SK-N-SH (cell line): ENCODE data around the gene AKT3. TPM values are rescaled to one million over a fixed set of nuclear protein-coding genes. Genes with fewer than 3 reads are reported as not detected.

Source experiments
- CTCF ChIA-PET: fragments of 300-600, 350-600 bp; formaldehyde crosslinking; extraction: SDS; loops from one replicate; lab custom pipeline; 2021; lab: Yijun Ruan, JAX
- POLR2A ChIA-PET: fragments of 350-600 bp; sonication (Branson Sonifier 250); formaldehyde crosslinking; extraction: SDS; loops from one replicate; lab custom pipeline; 2020; ENCODE audit warnings: antibody characterized with exemption, inconsistent platforms; lab: Yijun Ruan, JAX
- DNase-seq: peaks from one replicate; pipeline ENCODE4 v3.0.0; 2012
- H2AFZ ChIP-seq: fragments of 200-600 bp; sonication (generic); 2 replicates; pipeline ENCODE4 v1.8.1; 2016; ENCODE audit warnings: antibody characterized with exemption, mild to moderate bottlenecking, low read depth
- H3F3A ChIP-seq: fragments of 200-600 bp; sonication (generic); replicated peaks from 2 replicates; pipeline ENCODE3; 2016; ENCODE audit warnings: antibody characterized with exemption, mild to moderate bottlenecking; ENCODE audit not compliant: insufficient read depth
- H3K27ac ChIP-seq, 2 experiments: fragments of 200-500 bp in 1 of 2; fragments of 200-600 bp in 1 of 2; sonication (Bioruptor generic) in 1 of 2; sonication (generic), shearing (Covaris generic) in 1 of 2; 2 replicates each; pipeline versions ENCODE4 v1.5.1 to v1.6.1; 2014 to 2016; ENCODE audit warnings: low read depth in 2 of 2, inconsistent platforms in 1 of 2, low read length in 1 of 2, mild to moderate bottlenecking in 1 of 2, mixed read lengths in 1 of 2
- H3K27me3 ChIP-seq: fragments of 200-600 bp; sonication (generic), shearing (Covaris generic); 2 replicates; pipeline ENCODE4 v1.6.1; 2016; ENCODE audit warnings: mixed run types; ENCODE audit not compliant: insufficient read depth
- H3K36me3 ChIP-seq, 2 experiments: fragments of 200-500 bp in 1 of 2; fragments of 200-600 bp in 1 of 2; sonication (Bioruptor generic) in 1 of 2; sonication (generic) in 1 of 2; replicated peaks in 1 of 2; 2 replicates each; pipeline versions ENCODE3 to v1.5.1; 2014 to 2016; ENCODE audit warnings: low read length in 1 of 2, mild to moderate bottlenecking in 1 of 2; ENCODE audit not compliant: insufficient read depth in 2 of 2, control insufficient read depth in 1 of 2
- H3K4me1 ChIP-seq, 2 experiments: fragments of 200-500 bp in 1 of 2; fragments of 200-600 bp in 1 of 2; sonication (Bioruptor generic) in 1 of 2; sonication (generic), shearing (Covaris generic) in 1 of 2; 2 replicates each; pipeline versions ENCODE4 v1.5.1 to v1.6.1; 2014 to 2016; ENCODE audit warnings: low read depth in 1 of 2, low read length in 1 of 2, mixed run types in 1 of 2; ENCODE audit not compliant: insufficient read depth in 2 of 2, control insufficient read depth in 1 of 2
- H3K4me2 ChIP-seq: fragments of 200-600 bp; sonication (generic), shearing (Covaris generic); 2 replicates; pipeline ENCODE4 v1.6.1; 2017; ENCODE audit warnings: mixed run types
- H3K4me3 ChIP-seq, 2 experiments: fragments of 200-500 bp in 1 of 2; fragments of 200-600 bp in 1 of 2; sonication (Bioruptor generic) in 1 of 2; sonication (generic), shearing (Covaris generic) in 1 of 2; 2 replicates each; pipeline versions ENCODE4 v1.5.1 to v1.8.1; 2014 to 2016; ENCODE audit warnings: low read depth in 2 of 2, inconsistent platforms in 1 of 2, low read length in 1 of 2, mild to moderate bottlenecking in 1 of 2, mixed read lengths in 1 of 2, moderate library complexity in 1 of 2
- H3K79me2 ChIP-seq: fragments of 200-600 bp; sonication (generic); 2 replicates; pipeline ENCODE4 v1.8.1; 2017; ENCODE audit warnings: mild to moderate bottlenecking; ENCODE audit not compliant: insufficient read depth
- H3K9ac ChIP-seq: fragments of 200-600 bp; sonication (generic); 2 replicates; pipeline ENCODE4 v1.6.1; 2017; ENCODE audit warnings: mixed run types
- H3K9me2 ChIP-seq: fragments of 200-600 bp; sonication (generic); 2 replicates; pipeline ENCODE4 v1.6.1; 2017; ENCODE audit warnings: mixed run types
- H3K9me3 ChIP-seq: fragments of 200-600 bp; sonication (generic); 2 replicates; pipeline ENCODE4 v1.6.1; 2017; ENCODE audit warnings: mixed run types, mild to moderate bottlenecking, moderate library complexity
- H4K20me1 ChIP-seq: fragments of 200-600 bp; sonication (generic); 2 replicates; pipeline ENCODE4 v1.6.1; 2017; ENCODE audit warnings: mild to moderate bottlenecking, mixed run types; ENCODE audit not compliant: insufficient read depth
- ELF1 ChIP-seq: IDR thresholded peaks from 2 replicates; pipeline ENCODE4 v1.4.0; 2012
- EP300 ChIP-seq, 2 experiments: IDR thresholded peaks; 2 replicates each; pipeline versions ENCODE4 v1.4.0 to v1.6.1; 2012; ENCODE audit warnings: borderline replicate concordance in 1 of 2, low read depth in 1 of 2, low read length in 1 of 2
- EZH2phosphoT487 ChIP-seq: fragments of 200-600 bp; sonication (generic); IDR thresholded peaks from 2 replicates; pipeline ENCODE4 v1.6.1; 2017; ENCODE audit warnings: low read depth, mixed run types, mild to moderate bottlenecking, antibody characterized with exemption, moderate library complexity, borderline replicate concordance
- FOXJ3 ChIP-seq: sonication (generic); formaldehyde crosslinking; IDR thresholded peaks from 2 replicates; pipeline ENCODE4 v1.5.1; 2020; ENCODE audit warnings: mild to moderate bottlenecking, missing genetic modification reagents
- FOXM1 ChIP-seq: IDR thresholded peaks from 2 replicates; pipeline ENCODE4 v1.4.0; 2012; ENCODE audit warnings: low read depth, mild to moderate bottlenecking
- GABPA ChIP-seq: IDR thresholded peaks from 2 replicates; pipeline ENCODE4 v1.4.0; 2012; ENCODE audit warnings: low read depth, mild to moderate bottlenecking
- GATA2 ChIP-seq: sonication (generic); formaldehyde crosslinking; IDR thresholded peaks from 2 replicates; pipeline ENCODE4 v1.5.0; 2020; ENCODE audit warnings: mild to moderate bottlenecking, missing genetic modification reagents
- NRF1 ChIP-seq: IDR thresholded peaks from 2 replicates; pipeline ENCODE4 v1.6.1; 2012; ENCODE audit warnings: low read depth, mild to moderate bottlenecking, low read length
- PBX3 ChIP-seq: IDR thresholded peaks from 2 replicates; pipeline ENCODE4; 2012
- RAD21 ChIP-seq: IDR thresholded peaks from 2 replicates; pipeline ENCODE4 v1.6.1; 2012; ENCODE audit warnings: mild to moderate bottlenecking, low read length
- RCOR1 ChIP-seq: fragments of 150-350 bp; IDR thresholded peaks from 2 replicates; pipeline ENCODE4 v1.6.1; 2017; ENCODE audit warnings: antibody characterized with exemption, low read length
- REST ChIP-seq: IDR thresholded peaks from 2 replicates; pipeline ENCODE4 v1.6.1; 2012; ENCODE audit warnings: mild to moderate bottlenecking, low read depth, low read length, moderate library complexity
- RXRA ChIP-seq: IDR thresholded peaks from 2 replicates; pipeline ENCODE4 v1.4.0; 2012; ENCODE audit warnings: low read depth, mild to moderate bottlenecking, borderline replicate concordance
- TAF1 ChIP-seq: IDR thresholded peaks from 2 replicates; pipeline ENCODE4 v1.6.1; 2012; ENCODE audit warnings: low read depth, mild to moderate bottlenecking, low read length, moderate library complexity, borderline replicate concordance
- WGBS: methylation state at CpG from one replicate; pipeline ENCODE4 v1.1.6; 2017; ENCODE audit warnings: low lambda C conversion rate; 5-methylcytosine and 5-hydroxymethylcytosine counted together
- polyA plus RNA-seq, 3 experiments: library from polyadenylated mRNA; depleted of rRNA; stranded (reverse); fragments of >200 nt; gene quantifications; 2 replicates each; pipeline ENCODE4 v1.2.3, GENCODE V29; 2012

AKT3 gene
- polyA plus RNA-seq, 1 of the 3 experiments (the other 2 are of a cell fraction) = 12.7 TPM

GRCh38 chr1:243786531-243786930 is 63.5 kb downstream of the AKT3 start:
- 98% methylated on average over 3 of the region's 3 CpGs for WGBS
- no peaks in the 10 kb centered on the region for H3K27me3 ChIP-seq
- peaks cover 1% of the 10 kb centered on the region; the same call in 1 of the 2 replicates for H4K20me1 ChIP-seq
- H3K9me2 ChIP-seq = no peaks in the 10 kb centered on the region; the same call in 1 of the 2 replicates
- no peak overlapping the region for H2AFZ ChIP-seq
- H3K4me3 ChIP-seq = no peak overlapping the region
- peaks cover 5 to 9% of the 10 kb centered on the region in 2 experiments for H3K36me3 ChIP-seq
- no peak for DNase-seq
- peaks cover 95% of the 10 kb centered on the region for H3K79me2 ChIP-seq
- ChIA-PET POLR2A (no interaction called here), CTCF (interaction anchor here (1.6 kb wide), 1 partner anchor 443 kb away, joined by 3 read pairs; no protein-coding TSS in a partner anchor)
- H3K9ac ChIP-seq = no peak overlapping the region
- H3F3A ChIP-seq = no peaks in the 10 kb centered on the region
- no peak for TF ChIP-seq NRF1
- TF ChIP-seq REST = no peak
- TF ChIP-seq RAD21 = no peak
- peaks cover 0 to 5% of the 10 kb centered on the region in 2 experiments; a peak in 2 of 4 replicates for H3K4me1 ChIP-seq
- no peak overlapping the region for H3K4me2 ChIP-seq
- no peak overlapping the region for H3K27ac ChIP-seq
- no peaks in the 10 kb centered on the region for H3K9me3 ChIP-seq

- Histone ChIP-seq H2AFZ (no peak overlapping the region), H3F3A (no peaks in the 10 kb centered on the region), H3K79me2 (peaks cover 91% of the 10 kb centered on the region), H3K4me2 (no peak overlapping the region), H4K20me1 (no peaks in the 10 kb centered on the region; the same call in 1 of the 2 replicates), H3K9ac (no peak overlapping the region), H3K4me3 (no peak overlapping the region), H3K9me3 (no peaks in the 10 kb centered on the region), H3K4me1 (peaks cover 0 to 5% of the 10 kb centered on the region in 2 experiments; a peak in 2 of 4 replicates), H3K9me2 (no peaks in the 10 kb centered on the region; the same call in 1 of the 2 replicates), H3K36me3 (peaks cover 5 to 9% of the 10 kb centered on the region in 2 experiments), H3K27ac (no peak overlapping the region), H3K27me3 (no peaks in the 10 kb centered on the region)
- DNase-seq = no peak
- 99% methylated on average over 8 of the region's 8 CpGs for WGBS
- POLR2A ChIA-PET = no interaction called here
- TF ChIP-seq GATA2 (CRISPR knock-in tag) = no peak
- TF ChIP-seq TAF1 = no peak
- no peak for TF ChIP-seq FOXM1
- no peak for TF ChIP-seq FOXJ3 (CRISPR knock-in tag)
- TF ChIP-seq PBX3 = no peak
- TF ChIP-seq RXRA = no peak
- TF ChIP-seq EZH2phosphoT487 = no peak
- TF ChIP-seq ELF1 = no peak
- TF ChIP-seq RCOR1 = no peak
- no peak for TF ChIP-seq GABPA
- TF ChIP-seq EP300 (IDR thresholded peaks at IDR 0.05; ENCODE audit: borderline replicate concordance in 1 of 2, low read depth in 1 of 2, low read length in 1 of 2) = no peak
- TF ChIP-seq NRF1 = no peak
- CTCF ChIA-PET = interaction anchor here (0.6 to 1.6 kb wide), 2 partner anchors 16 to 438 kb away, joined by 3 to 5 read pairs; no protein-coding TSS in a partner anchor
Observed at GRCh38 chr1:243784506-243784905, 65.5 kb downstream of the AKT3 start.
